Stomach (tissue), 9 donors: Measurements from ENCODE around the gene TRIM62. TPM values are rescaled to one million over a fixed set of nuclear protein-coding genes. Genes with fewer than 3 reads are reported as not detected.

Experiments used
- DNase-seq, 2 donors: peaks; one replicate each; pipeline versions ENCODE4 v3.0.0 to v3.0.0-alpha.2; 2013 to 2019
- H3K27ac ChIP-seq, 5 donors: fragments of 200-600 bp in 4 of 5; sonication (generic) in 4 of 5; one replicate each; pipeline ENCODE4 v1.5.1; 2013 to 2019; ENCODE audit warnings: mild to moderate bottlenecking in 1 of 5, moderate library complexity in 1 of 5
- H3K27me3 ChIP-seq, 3 donors: fragments of 200-600 bp; sonication (generic); one replicate each; pipeline ENCODE4 v1.5.1; 2017 to 2019; ENCODE audit warnings: mixed run types in 1 of 3
- H3K36me3 ChIP-seq, 4 donors: fragments of 200-600 bp; sonication (generic); 1 replicate in 3 of 4; 2 replicates in 1 of 4; pipeline ENCODE4 v1.5.1; 2016 to 2019
- H3K4me1 ChIP-seq, 4 donors: fragments of 200-600 bp; sonication (generic); one replicate each; pipeline ENCODE4 v1.5.1; 2016 to 2019
- H3K4me3 ChIP-seq, 4 donors: fragments of 200-600 bp; sonication (generic) in 3 of 4; one replicate each; pipeline ENCODE4 v1.5.1; 2016 to 2019; ENCODE audit warnings: mild to moderate bottlenecking in 1 of 4
- H3K9me3 ChIP-seq, 4 donors: fragments of 200-600 bp; sonication (generic); one replicate each; pipeline ENCODE4 v1.5.1; 2016 to 2019
- EP300 ChIP-seq: sonication (generic); formaldehyde crosslinking; IDR thresholded peaks from one replicate; pipeline ENCODE4 v1.6.1; 2017; ENCODE audit warnings: antibody characterized with exemption
- POLR2A ChIP-seq, 4 donors: fragments of 450-650 bp; IDR thresholded peaks; one replicate each; pipeline ENCODE4 v1.6.1; 2016; ENCODE audit warnings: antibody characterized with exemption in 4 of 4, control low read depth in 2 of 4, mild to moderate bottlenecking in 1 of 4, moderate library complexity in 1 of 4
- POLR2AphosphoS5 ChIP-seq, 3 donors: sonication (generic); formaldehyde crosslinking; IDR thresholded peaks; one replicate each; pipeline ENCODE4 v1.6.1; 2016; ENCODE audit warnings: antibody characterized with exemption in 3 of 3
- WGBS, 5 donors: extraction: QIAGEN DNeasy Blood & Tissue Kit in 3 of 5; methylation state at CpG; one replicate each; pipeline versions ENCODE4 v1.1.5 to v1.1.7; 2013 to 2018; 5-methylcytosine and 5-hydroxymethylcytosine counted together
- intact Hi-C: fragments of 100-400 bp; cut with DNase I; formaldehyde crosslinking; loops from one replicate; pipeline ENCODE4 v1.15.1; 2023; ENCODE audit warnings: low total_unique reads
- polyA plus RNA-seq, 3 donors: library from polyadenylated mRNA; stranded (reverse); fragments of 200-250 nt; gene quantifications; one replicate each; pipeline ENCODE4 v1.2.3, GENCODE V29; 2013
- total RNA-seq, 5 donors: library from RNA; depleted of rRNA; stranded (reverse); fragments of >200 nt; gene quantifications; one replicate each; pipeline versions ENCODE4 v1.1.0 to v1.2.3, GENCODE V29; 2014 to 2016
- TF ChIP-seq, protein P1 (sequence below), 7 experiments: fragments of 450-650 bp in 4 of 7; fragments of 200-600 bp in 3 of 7; sonication (generic) in 3 of 7; IDR thresholded peaks; one replicate each; pipeline ENCODE4 v1.5.1; 2016 to 2019; ENCODE audit warnings: antibody characterized with exemption in 7 of 7, control low read depth in 2 of 7, mild to moderate bottlenecking in 1 of 7
- donor health status: healthy with polysubstance abuse.
- donor health status: Bipolar disorder and iron deficiency.
- donor health status: healthy.

The TRIM62 gene
- total and polyA plus RNA-seq, 8 donors: 0.76 to 18.1 (median 3.1) TPM

DNA sequence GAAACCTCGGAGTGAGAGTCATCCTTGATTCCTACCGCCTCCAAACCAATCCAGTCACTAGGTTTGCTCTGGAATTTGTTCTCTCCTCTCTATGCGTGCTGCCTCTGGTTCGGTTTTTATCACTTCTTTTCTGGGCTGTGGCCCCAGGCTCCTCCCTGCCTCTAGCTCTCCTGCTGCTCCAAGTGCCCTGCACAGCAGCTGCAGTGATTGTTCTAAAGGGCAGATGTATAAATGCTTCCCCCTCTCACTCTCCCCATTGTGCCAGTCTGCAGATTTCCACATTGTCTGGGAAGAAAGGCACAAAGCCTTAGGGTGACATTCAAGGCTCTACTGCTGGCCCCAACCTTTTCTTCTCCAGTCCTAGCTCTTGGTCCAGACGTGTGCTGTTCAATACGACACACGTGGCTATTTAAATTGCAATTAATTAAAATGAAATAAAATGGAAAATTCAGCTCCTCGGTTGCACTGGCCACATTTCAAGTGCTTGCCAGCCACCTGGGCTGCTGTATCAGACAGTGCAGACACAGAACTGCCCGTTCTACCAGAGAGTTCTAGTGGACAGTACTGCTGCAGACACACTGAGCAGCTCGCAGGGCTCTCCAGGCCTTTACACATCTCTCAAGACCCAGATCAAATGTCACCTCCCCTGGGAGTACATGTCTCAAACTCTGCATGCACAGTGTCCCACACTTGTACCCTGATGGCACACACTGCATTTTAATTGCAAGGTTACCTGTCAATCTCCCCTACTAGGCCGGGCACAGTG lies 12.4 kb downstream of the TRIM62 start:
- no peaks in the 10 kb centered on the region for H3K27me3 ChIP-seq
- DNase-seq: no peak
- 68 to 76% (median 69%) methylated on average over 11 of the region's 11 CpGs for WGBS, 5 donors
- H3K4me3 ChIP-seq: no peak overlapping the region
- no peak overlapping the region for H3K27ac ChIP-seq
- TF ChIP-seq, protein P1, sequence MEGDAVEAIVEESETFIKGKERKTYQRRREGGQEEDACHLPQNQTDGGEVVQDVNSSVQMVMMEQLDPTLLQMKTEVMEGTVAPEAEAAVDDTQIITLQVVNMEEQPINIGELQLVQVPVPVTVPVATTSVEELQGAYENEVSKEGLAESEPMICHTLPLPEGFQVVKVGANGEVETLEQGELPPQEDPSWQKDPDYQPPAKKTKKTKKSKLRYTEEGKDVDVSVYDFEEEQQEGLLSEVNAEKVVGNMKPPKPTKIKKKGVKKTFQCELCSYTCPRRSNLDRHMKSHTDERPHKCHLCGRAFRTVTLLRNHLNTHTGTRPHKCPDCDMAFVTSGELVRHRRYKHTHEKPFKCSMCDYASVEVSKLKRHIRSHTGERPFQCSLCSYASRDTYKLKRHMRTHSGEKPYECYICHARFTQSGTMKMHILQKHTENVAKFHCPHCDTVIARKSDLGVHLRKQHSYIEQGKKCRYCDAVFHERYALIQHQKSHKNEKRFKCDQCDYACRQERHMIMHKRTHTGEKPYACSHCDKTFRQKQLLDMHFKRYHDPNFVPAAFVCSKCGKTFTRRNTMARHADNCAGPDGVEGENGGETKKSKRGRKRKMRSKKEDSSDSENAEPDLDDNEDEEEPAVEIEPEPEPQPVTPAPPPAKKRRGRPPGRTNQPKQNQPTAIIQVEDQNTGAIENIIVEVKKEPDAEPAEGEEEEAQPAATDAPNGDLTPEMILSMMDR (IDR thresholded peaks at IDR 0.05): no peak
- TF ChIP-seq EP300: no peak
- TF ChIP-seq POLR2AphosphoS5 (IDR thresholded peaks at IDR 0.05): no peak
- no peak for TF ChIP-seq POLR2A (IDR thresholded peaks at IDR 0.05)
- intact Hi-C loops: no loop called here
- H3K4me1 ChIP-seq: peaks cover 0 to 5% (median 0%) of the 10 kb centered on the region in 4 donors
- H3K9me3 ChIP-seq: no peaks in the 10 kb centered on the region
- H3K36me3 ChIP-seq: peaks cover 0 to 50% (median 20%) of the 10 kb centered on the region in 4 donors

DNA sequence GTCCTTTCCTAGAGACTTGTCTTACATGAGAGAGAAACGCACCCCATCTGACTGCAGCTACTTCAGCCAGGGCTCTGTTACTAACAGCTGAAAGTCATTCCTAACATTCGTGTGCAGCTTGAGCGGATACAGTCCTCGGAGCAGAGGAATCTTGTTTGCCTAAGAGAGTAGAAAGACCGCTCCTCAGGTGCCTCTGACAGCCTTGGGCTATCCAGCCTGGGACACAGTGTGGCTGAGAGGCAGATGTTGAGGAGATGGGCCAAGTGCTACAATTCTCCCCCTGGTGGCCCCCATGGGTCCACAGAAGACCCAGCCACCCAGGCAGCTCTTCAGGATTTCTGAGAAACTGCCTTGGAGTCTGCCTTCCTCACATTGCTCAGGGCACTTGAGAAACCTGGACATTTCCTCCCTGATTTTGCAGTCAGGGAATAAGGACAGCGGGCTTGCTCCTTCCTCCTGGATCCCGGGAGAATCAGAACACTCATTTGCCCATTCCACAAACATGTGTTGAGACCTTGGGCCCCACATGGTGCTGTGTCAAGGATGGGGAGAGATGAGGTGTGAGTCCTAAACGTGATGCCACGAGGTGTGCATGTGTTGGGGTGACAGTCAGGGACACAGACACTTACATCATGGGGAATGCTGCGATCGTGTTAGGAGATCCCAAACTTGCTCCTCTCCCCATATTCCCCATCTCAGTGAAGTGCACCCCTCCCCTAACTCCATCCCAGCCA lies 13.1 kb downstream of the TRIM62 start:
- WGBS, 5 donors: 73 to 79% (median 77%) methylated on average over 9 to 11 of the region's 11 CpGs
- H3K27ac ChIP-seq: no peak overlapping the region
- H3K4me1 ChIP-seq: peaks cover 0 to 5% (median 0%) of the 10 kb centered on the region in 4 donors

DNA sequence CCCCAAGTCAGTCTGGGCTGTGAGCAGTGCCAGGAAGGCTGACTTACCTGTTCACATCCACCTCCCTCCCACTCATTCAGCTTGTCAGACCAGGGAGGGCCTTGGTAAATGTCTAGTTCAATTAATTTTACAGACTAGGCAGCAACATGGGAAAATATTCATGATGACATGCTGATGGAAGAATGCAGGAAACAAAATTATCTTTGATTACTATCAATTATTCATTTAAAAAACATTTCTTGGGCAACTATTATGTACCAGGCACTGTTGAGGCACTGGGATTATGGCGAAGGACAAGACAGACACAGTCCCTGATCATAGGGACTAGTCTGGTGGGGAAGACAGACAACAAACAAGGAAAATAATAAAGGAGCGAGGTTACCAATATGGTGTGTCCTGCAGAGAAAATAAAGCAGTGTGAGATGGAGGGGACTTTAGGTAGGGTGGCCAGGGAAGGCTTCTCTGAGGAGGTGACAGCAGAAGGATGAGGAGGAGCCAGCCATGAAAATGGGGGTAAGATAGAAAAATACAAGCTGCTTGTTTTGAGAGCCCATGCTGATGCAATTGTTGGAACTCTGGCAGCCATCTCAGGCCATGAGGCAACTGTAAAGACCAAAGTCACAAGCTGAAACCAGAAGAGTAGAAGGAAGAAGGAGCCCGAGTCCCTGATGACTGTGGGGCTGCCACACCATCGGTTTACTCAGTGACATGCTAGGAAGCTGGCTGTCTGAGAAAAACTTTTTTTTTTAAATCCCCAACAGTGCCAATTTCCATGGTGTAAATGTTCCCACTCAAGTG lies 14.0 kb downstream of the TRIM62 start:
- WGBS, 5 donors: 89 to 97% (median 94%) methylated on average over 4 of the region's 4 CpGs
- TF ChIP-seq POLR2A (IDR thresholded peaks at IDR 0.05) (no peak), POLR2AphosphoS5 (IDR thresholded peaks at IDR 0.05) (no peak), EP300 (no peak)
- TF ChIP-seq, protein P1 (IDR thresholded peaks at IDR 0.05): no peak
- intact Hi-C loops: no loop called here

More for the DNA sequence above, 13.1 kb downstream of the TRIM62 start:
- intact Hi-C loops: no loop called here
- no peaks in the 10 kb centered on the region for H3K27me3 ChIP-seq
- no peak for DNase-seq
- H3K36me3 ChIP-seq: peaks cover 0 to 56% (median 26%) of the 10 kb centered on the region in 4 donors
- H3K9me3 ChIP-seq: no peaks in the 10 kb centered on the region
- no peak overlapping the region for H3K4me3 ChIP-seq
- TF ChIP-seq POLR2AphosphoS5 (IDR thresholded peaks at IDR 0.05) (no peak), POLR2A (IDR thresholded peaks at IDR 0.05) (no peak), EP300 (no peak)
- TF ChIP-seq, protein P1 (IDR thresholded peaks at IDR 0.05): no peak

DNA sequence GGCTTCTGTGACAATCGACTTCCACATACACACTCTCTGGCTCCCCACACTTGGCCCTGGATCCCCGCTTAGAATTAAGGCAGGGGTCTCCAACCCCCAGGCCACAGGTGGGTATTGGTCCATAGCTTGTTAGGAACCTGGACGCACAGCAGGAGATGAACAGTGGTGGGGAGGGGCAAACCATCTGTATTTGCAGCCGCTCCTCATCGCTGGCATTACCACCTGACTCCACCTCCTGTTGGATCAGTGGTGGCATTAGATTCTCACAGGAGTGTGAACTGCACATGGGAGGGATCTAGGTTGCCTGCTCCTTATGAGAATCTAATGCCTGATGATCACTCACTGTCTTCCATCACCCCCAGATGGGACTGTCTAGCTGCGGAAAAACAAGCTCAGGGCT lies 16.0 kb downstream of the TRIM62 start:
- no peak for DNase-seq
- intact Hi-C loops: no loop called here
- H3K9me3 ChIP-seq: no peaks in the 10 kb centered on the region
- TF ChIP-seq POLR2A (IDR thresholded peaks at IDR 0.05) (no peak), POLR2AphosphoS5 (IDR thresholded peaks at IDR 0.05) (no peak), EP300 (no peak)
- TF ChIP-seq, protein P1 (IDR thresholded peaks at IDR 0.05): no peak
- no peaks in the 10 kb centered on the region for H3K27me3 ChIP-seq
- no peak overlapping the region for H3K27ac ChIP-seq
- H3K36me3 ChIP-seq: peaks cover 0 to 54% (median 28%) of the 10 kb centered on the region in 4 donors
- no peak overlapping the region for H3K4me3 ChIP-seq
- WGBS, 5 donors: 93 to 98% (median 95%) methylated on average over 6 of the region's 6 CpGs
- H3K4me1 ChIP-seq: peaks cover 0 to 9% (median 5%) of the 10 kb centered on the region in 4 donors

More for the DNA sequence above, 14.0 kb downstream of the TRIM62 start:
- no peaks in the 10 kb centered on the region for H3K9me3 ChIP-seq
- peaks cover 0 to 5% (median 0%) of the 10 kb centered on the region in 4 donors for H3K4me1 ChIP-seq
- H3K36me3 ChIP-seq: peaks cover 0 to 61% (median 28%) of the 10 kb centered on the region in 4 donors
- H3K4me3 ChIP-seq: no peak overlapping the region
- no peak for DNase-seq
- no peaks in the 10 kb centered on the region for H3K27me3 ChIP-seq
- no peak overlapping the region for H3K27ac ChIP-seq
